Stimulated activated CD4-positive, alpha-beta T cell treated with anti-CD3 and anti-CD28 coated beads, Interleukin-4, amount 100 ng/mL, for 1 hour (primary cell): ENCODE measurements around the gene SH3BGR.

Experiments used
- DNase-seq: peaks from one replicate; pipeline ENCODE4 v3.0.0-alpha.2; 2020

The SH3BGR gene

GRCh38 chr21:39461419-39461818 lies 9.6 kb downstream of the SH3BGR start:
- DNase-seq, result no peak

- no peak for DNase-seq
Observed at GRCh38 chr21:39463308-39463707, 11.5 kb downstream of the SH3BGR start.

GRCh38 chr21:39466584-39466983 lies 14.8 kb downstream of the SH3BGR start:
- no peak for DNase-seq

GRCh38 chr21:39467746-39468145 lies 16.0 kb downstream of the SH3BGR start:
- no peak for DNase-seq

- DNase-seq, result no peak
Observed at GRCh38 chr21:39468559-39468958, 16.8 kb downstream of the SH3BGR start.

GRCh38 chr21:39471598-39471997 lies 19.8 kb downstream of the SH3BGR start:
- no peak for DNase-seq

GRCh38 chr21:39472786-39473185 lies 21.0 kb downstream of the SH3BGR start:
- no peak for DNase-seq

GRCh38 chr21:39474611-39475010 lies 22.8 kb downstream of the SH3BGR start:
- no peak for DNase-seq

GRCh38 chr21:39479164-39479813 lies 27.5 kb downstream of the SH3BGR start:
- no peak for DNase-seq

- no peak for DNase-seq
Observed at GRCh38 chr21:39479814-39480182, 28.0 kb downstream of the SH3BGR start.

GRCh38 chr21:39480271-39480670 lies 28.5 kb downstream of the SH3BGR start:
- no peak for DNase-seq

- DNase-seq, result no peak
Observed at GRCh38 chr21:39481886-39482285, 30.1 kb downstream of the SH3BGR start.

GRCh38 chr21:39483917-39484316 lies 32.1 kb downstream of the SH3BGR start:
- no peak for DNase-seq

GRCh38 chr21:39484711-39485276 lies 33.0 kb downstream of the SH3BGR start:
- no peak for DNase-seq

GRCh38 chr21:39489380-39489924 lies 37.7 kb downstream of the SH3BGR start:
- no peak for DNase-seq

- DNase-seq, result no peak
Observed at GRCh38 chr21:39499156-39499555, 47.4 kb downstream of the SH3BGR start.

GRCh38 chr21:39502631-39503030 lies 50.9 kb downstream of the SH3BGR start:
- DNase-seq, result no peak

- DNase-seq, result no peak
Observed at GRCh38 chr21:39503123-39503762, 51.5 kb downstream of the SH3BGR start.

GRCh38 chr21:39504230-39504629 lies 52.5 kb downstream of the SH3BGR start:
- DNase-seq, result no peak

GRCh38 chr21:39510240-39510639 lies 58.5 kb downstream of the SH3BGR start:
- no peak for DNase-seq

GRCh38 chr21:39511102-39511501 lies 59.3 kb downstream of the SH3BGR start:
- DNase-seq, result no peak

GRCh38 chr21:39513735-39514134 lies 62.0 kb downstream of the SH3BGR start:
- DNase-seq, result no peak

GRCh38 chr21:39515684-39516472 lies 64.1 kb downstream of the SH3BGR start:
- DNase-seq, result no peak
